Mucosa of descending colon (tissue), 3 donors: ENCODE measurements around the gene UCN2. TPM values are rescaled to one million over a fixed set of nuclear protein-coding genes. Genes with fewer than 3 reads are reported as not detected.

ENCODE experiments used
- ATAC-seq: fragments of 200-7000 bp; cut with Tn5 transposase; one replicate; pipeline ENCODE4 v1.9.1; 2020; ENCODE audit warnings: mild to moderate bottlenecking, moderate library complexity
- DNase-seq, 3 donors: peaks; one replicate each; pipeline ENCODE4 v3.0.0-alpha.2; 2020
- H3K36me3 ChIP-seq: fragments of 200-600 bp; one replicate; pipeline ENCODE4 v1.8.0; 2021; ENCODE audit warnings: low read depth, mild to moderate bottlenecking
- H3K4me1 ChIP-seq: fragments of 200-600 bp; one replicate; pipeline ENCODE4 v1.8.0; 2021; ENCODE audit warnings: low read depth, mild to moderate bottlenecking
- H3K4me3 ChIP-seq: fragments of 200-600 bp; one replicate; pipeline ENCODE4 v1.8.0; 2021; ENCODE audit warnings: mild to moderate bottlenecking
- H3K9me3 ChIP-seq: fragments of 200-600 bp; one replicate; pipeline ENCODE4 v1.8.0; 2021; ENCODE audit warnings: mild to moderate bottlenecking
- intact Hi-C, 2 donors: fragments of 100-400 bp; cut with DNase I in 1 of 2; cut with micrococcal nuclease in 1 of 2; formaldehyde crosslinking; loops; one replicate each; pipeline versions ENCODE4 v1.11.0 to v1.11.1; 2022; cut with DNase I, micrococcal nuclease
- total RNA-seq, 3 donors: library from RNA; stranded (reverse); fragmentation: NEBNext Ultra II Directional in 2 of 3; extraction: Animal tissue kit (Norgen Biotek cat#: 25700) in 2 of 3; gene quantifications; one replicate each; pipeline versions ENCODE4 v1.2.1 to v1.2.4, GENCODE V29; 2021 to 2023
- TF ChIP-seq, protein P1 (sequence below): fragments of 200-600 bp; IDR thresholded peaks from one replicate; pipeline ENCODE4 v1.8.0; 2022; ENCODE audit warnings: antibody characterized with exemption, mild to moderate bottlenecking
- donor health status: DM: no; HTN: no; CAD: no; lungs with moderate emphysema.
- donor health status: DM: no; HTN: no; CAD: no.
- donor health status: DM: no; HTN: yes; CAD: no.

The UCN2 gene
- total RNA-seq, 3 donors from 2014 or later: 0.19 TPM; not detected in 2

DNA sequence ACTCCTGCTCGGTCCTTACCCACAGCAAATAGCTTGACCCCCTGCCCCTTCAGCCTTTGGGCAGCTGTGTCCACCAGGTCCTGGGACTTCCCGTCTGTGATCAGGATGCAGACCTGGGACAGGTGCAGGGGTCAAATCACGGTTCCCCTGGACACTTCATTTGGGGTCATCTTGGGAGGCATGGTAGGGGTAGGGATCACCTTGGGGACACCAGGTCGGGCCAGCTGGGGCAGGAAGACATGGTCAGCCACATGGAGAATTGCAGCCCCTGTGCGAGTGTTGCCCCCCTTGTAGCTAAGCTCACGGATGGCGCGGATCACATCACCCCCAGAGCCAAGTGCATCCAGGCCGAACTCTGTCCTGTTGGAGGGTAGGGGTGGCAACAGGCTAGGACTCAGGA is 29.8 kb upstream of the UCN2 start:
- ATAC-seq: no peak
- no peaks in the 10 kb centered on the region for H3K36me3 ChIP-seq
- intact Hi-C loops: no loop called here
- TF ChIP-seq, protein P1, sequence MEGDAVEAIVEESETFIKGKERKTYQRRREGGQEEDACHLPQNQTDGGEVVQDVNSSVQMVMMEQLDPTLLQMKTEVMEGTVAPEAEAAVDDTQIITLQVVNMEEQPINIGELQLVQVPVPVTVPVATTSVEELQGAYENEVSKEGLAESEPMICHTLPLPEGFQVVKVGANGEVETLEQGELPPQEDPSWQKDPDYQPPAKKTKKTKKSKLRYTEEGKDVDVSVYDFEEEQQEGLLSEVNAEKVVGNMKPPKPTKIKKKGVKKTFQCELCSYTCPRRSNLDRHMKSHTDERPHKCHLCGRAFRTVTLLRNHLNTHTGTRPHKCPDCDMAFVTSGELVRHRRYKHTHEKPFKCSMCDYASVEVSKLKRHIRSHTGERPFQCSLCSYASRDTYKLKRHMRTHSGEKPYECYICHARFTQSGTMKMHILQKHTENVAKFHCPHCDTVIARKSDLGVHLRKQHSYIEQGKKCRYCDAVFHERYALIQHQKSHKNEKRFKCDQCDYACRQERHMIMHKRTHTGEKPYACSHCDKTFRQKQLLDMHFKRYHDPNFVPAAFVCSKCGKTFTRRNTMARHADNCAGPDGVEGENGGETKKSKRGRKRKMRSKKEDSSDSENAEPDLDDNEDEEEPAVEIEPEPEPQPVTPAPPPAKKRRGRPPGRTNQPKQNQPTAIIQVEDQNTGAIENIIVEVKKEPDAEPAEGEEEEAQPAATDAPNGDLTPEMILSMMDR: no peak
- peaks cover 15% of the 10 kb centered on the region for H3K4me1 ChIP-seq
- no peak overlapping the region for H3K4me3 ChIP-seq
- DNase-seq: no peak
- H3K9me3 ChIP-seq: no peaks in the 10 kb centered on the region

DNA sequence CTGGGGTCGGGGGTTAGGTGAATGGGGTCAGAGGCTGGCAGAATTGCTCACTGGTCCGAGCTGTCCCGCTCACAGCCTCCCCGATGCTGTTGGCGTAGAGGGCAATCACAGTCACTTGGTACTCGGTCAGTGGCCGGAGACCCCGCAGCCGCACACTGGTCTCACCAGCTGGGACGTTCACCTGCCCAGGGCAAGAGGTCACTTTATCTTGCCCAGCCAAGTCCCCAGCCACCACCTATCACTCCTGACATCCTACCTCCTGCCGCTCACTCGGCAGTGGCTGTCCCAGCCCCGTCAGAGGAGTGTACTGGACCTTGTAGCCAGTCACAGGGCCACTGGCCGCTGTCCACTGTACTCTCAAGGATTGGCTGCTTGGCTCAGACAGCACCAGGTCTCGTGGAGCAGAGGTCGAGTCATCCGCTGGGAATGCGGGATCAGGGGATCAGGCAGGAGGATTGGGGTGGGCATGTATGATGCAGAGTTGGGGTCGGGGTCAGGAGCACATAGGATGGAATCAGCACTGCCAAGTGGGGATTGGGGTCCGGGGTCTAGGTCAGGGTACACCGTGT is 29.0 kb upstream of the UCN2 start:
- TF ChIP-seq, protein P1: no peak
- H3K4me3 ChIP-seq: no peak overlapping the region
- H3K4me1 ChIP-seq: peaks cover 15% of the 10 kb centered on the region
- no peaks in the 10 kb centered on the region for H3K36me3 ChIP-seq
- no peak for ATAC-seq
- intact Hi-C loops: no loop called here
- no peaks in the 10 kb centered on the region for H3K9me3 ChIP-seq
- DNase-seq: no peak

GRCh38 chr3:48591886-48592518 is 28.4 kb upstream of the UCN2 start:
- intact Hi-C loops: no loop called here
- peaks cover 15% of the 10 kb centered on the region for H3K4me1 ChIP-seq
- no peaks in the 10 kb centered on the region for H3K9me3 ChIP-seq
- TF ChIP-seq, protein P1: no peak
- ATAC-seq (no peak), DNase-seq (no peak)
- no peaks in the 10 kb centered on the region for H3K36me3 ChIP-seq
- H3K4me3 ChIP-seq: no peak overlapping the region

GRCh38 chr3:48591436-48591835 is 27.9 kb upstream of the UCN2 start:
- H3K4me3 ChIP-seq: no peak overlapping the region
- DNase-seq: no peak
- H3K4me1 ChIP-seq: peaks cover 15% of the 10 kb centered on the region
- H3K9me3 ChIP-seq: no peaks in the 10 kb centered on the region
- intact Hi-C loops: no loop called here
- ATAC-seq: no peak
- H3K36me3 ChIP-seq: no peaks in the 10 kb centered on the region
- TF ChIP-seq, protein P1: no peak

GRCh38 chr3:48588230-48588629 is 24.6 kb upstream of the UCN2 start:
- intact Hi-C loops: no loop called here
- no peaks in the 10 kb centered on the region for H3K9me3 ChIP-seq
- H3K36me3 ChIP-seq: no peaks in the 10 kb centered on the region
- H3K4me3 ChIP-seq: no peak overlapping the region
- H3K4me1 ChIP-seq: no peaks in the 10 kb centered on the region
- TF ChIP-seq, protein P1: no peak
- DNase-seq: no peak
- ATAC-seq: no peak
